ENCODE measurements around the gene MXD1. TPM values are rescaled to one million over a fixed set of nuclear protein-coding genes. Genes with fewer than 3 reads are reported as not detected.

The MXD1 gene
- polyA plus RNA-seq, 1 of the 3 experiments (the other 2 are of a cell fraction): 2.3 TPM

DNA sequence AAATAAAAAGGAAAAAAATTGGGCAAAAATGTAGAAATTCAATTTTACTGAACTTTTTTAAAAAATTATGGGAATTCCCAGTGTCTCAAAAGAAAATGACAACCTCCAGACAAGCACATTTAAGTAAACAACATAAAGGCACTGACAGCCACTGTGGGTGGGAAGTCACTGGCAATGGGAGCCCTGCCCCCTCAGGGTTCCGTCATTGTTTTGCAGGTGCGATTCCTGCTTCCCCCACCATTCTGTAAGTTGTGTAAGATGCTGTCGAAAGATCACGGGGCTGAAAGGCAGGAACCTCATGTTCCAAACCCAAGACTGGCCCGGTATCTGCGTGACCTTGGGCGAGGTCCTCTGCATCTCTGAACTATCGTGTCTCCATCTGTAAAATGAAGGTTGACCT lies 62.3 kb downstream of the MXD1 start:
- TF ChIP-seq ELF1 (IDR thresholded peaks at IDR 0.05) (no peak), FOXM1 (IDR thresholded peaks at IDR 0.05; ENCODE audit: low read depth) (no peak)
- TF ChIP-seq, protein P1, sequence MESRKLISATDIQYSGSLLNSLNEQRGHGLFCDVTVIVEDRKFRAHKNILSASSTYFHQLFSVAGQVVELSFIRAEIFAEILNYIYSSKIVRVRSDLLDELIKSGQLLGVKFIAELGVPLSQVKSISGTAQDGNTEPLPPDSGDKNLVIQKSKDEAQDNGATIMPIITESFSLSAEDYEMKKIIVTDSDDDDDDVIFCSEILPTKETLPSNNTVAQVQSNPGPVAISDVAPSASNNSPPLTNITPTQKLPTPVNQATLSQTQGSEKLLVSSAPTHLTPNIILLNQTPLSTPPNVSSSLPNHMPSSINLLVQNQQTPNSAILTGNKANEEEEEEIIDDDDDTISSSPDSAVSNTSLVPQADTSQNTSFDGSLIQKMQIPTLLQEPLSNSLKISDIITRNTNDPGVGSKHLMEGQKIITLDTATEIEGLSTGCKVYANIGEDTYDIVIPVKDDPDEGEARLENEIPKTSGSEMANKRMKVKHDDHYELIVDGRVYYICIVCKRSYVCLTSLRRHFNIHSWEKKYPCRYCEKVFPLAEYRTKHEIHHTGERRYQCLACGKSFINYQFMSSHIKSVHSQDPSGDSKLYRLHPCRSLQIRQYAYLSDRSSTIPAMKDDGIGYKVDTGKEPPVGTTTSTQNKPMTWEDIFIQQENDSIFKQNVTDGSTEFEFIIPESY (IDR thresholded peaks at IDR 0.05; ENCODE audit: borderline replicate concordance, low read depth): no peak
- TF ChIP-seq, protein P2, sequence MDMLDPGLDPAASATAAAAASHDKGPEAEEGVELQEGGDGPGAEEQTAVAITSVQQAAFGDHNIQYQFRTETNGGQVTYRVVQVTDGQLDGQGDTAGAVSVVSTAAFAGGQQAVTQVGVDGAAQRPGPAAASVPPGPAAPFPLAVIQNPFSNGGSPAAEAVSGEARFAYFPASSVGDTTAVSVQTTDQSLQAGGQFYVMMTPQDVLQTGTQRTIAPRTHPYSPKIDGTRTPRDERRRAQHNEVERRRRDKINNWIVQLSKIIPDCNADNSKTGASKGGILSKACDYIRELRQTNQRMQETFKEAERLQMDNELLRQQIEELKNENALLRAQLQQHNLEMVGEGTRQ (IDR thresholded peaks at IDR 0.05; ENCODE audit: borderline replicate concordance, low read depth, low read length): no peak
- Histone ChIP-seq H3K79me2 (ENCODE audit: insufficient read depth) (no peaks in the 10 kb centered on the region), H3K4me2 (no peak overlapping the region)

DNA sequence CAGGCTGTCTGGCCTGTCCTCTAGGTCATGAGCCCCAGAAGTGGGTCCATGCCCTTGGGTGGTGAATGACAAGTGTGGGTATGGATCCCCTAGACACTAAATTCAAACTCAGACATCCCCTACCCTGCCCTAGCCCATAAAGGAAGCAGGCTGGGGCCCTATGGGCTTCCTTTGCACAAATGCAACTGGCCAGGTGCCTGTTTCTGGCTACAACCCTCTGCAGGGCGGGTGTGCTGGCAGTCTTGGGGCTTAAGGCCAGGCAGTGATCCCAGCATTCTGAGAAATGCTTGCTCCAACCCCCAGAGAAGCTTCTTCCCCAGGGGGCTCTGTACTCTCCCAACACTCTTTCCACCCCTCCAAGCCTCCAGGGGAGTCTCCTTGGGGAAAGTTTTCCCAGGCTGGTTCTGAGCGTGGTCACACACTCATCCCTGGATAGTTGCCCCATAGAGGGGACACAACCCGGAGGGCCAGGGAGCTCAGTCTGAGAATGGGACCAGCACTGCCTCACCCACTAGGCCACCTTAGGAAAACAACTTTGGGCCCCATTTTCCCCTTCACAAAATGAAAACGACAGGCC lies 63.1 kb downstream of the MXD1 start:
- Histone ChIP-seq H3K9ac (no peak overlapping the region), H3K9me3 (no peaks in the 10 kb centered on the region), H3K9me2 (no peaks in the 10 kb centered on the region), H3K79me2 (ENCODE audit: insufficient read depth) (no peaks in the 10 kb centered on the region), H2AFZ (ENCODE audit: low read depth) (no peak overlapping the region), H4K20me1 (ENCODE audit: insufficient read depth) (no peaks in the 10 kb centered on the region), H3K4me3 (ENCODE audit: low read depth in 2 of 2, low read length in 1 of 2) (no peak overlapping the region), H3F3A (replicated peaks; ENCODE audit: insufficient read depth) (no peaks in the 10 kb centered on the region), H3K4me2 (no peak overlapping the region), H3K4me1 (ENCODE audit: control insufficient read depth in 1 of 2, insufficient read depth in 2 of 2, low read depth in 1 of 2, low read length in 1 of 2) (peaks cover 0 to 3% of the 10 kb centered on the region in 2 experiments; a peak in 1 of 4 replicates), H3K27ac (ENCODE audit: low read depth in 2 of 2, low read length in 1 of 2) (no peak overlapping the region), H3K27me3 (ENCODE audit: insufficient read depth) (no peaks in the 10 kb centered on the region), H3K36me3 (replicated peaks in 1 of 2; ENCODE audit: control insufficient read depth in 1 of 2, insufficient read depth in 2 of 2, low read length in 1 of 2) (no peaks in the 10 kb centered on the region)
- POLR2A ChIA-PET: no interaction called here
- DNase-seq: no peak
- WGBS (ENCODE audit: low lambda C conversion rate): 65% methylated on average over 4 of the region's 4 CpGs
- CTCF ChIA-PET: no interaction called here
- TF ChIP-seq GABPA (IDR thresholded peaks at IDR 0.05; ENCODE audit: low read depth): no peak
- TF ChIP-seq RXRA (IDR thresholded peaks at IDR 0.05; ENCODE audit: borderline replicate concordance, low read depth): no peak
- TF ChIP-seq, protein P3, sequence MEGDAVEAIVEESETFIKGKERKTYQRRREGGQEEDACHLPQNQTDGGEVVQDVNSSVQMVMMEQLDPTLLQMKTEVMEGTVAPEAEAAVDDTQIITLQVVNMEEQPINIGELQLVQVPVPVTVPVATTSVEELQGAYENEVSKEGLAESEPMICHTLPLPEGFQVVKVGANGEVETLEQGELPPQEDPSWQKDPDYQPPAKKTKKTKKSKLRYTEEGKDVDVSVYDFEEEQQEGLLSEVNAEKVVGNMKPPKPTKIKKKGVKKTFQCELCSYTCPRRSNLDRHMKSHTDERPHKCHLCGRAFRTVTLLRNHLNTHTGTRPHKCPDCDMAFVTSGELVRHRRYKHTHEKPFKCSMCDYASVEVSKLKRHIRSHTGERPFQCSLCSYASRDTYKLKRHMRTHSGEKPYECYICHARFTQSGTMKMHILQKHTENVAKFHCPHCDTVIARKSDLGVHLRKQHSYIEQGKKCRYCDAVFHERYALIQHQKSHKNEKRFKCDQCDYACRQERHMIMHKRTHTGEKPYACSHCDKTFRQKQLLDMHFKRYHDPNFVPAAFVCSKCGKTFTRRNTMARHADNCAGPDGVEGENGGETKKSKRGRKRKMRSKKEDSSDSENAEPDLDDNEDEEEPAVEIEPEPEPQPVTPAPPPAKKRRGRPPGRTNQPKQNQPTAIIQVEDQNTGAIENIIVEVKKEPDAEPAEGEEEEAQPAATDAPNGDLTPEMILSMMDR (IDR thresholded peaks at IDR 0.05): no peak
- no peak for TF ChIP-seq SMC3 (IDR thresholded peaks at IDR 0.05; ENCODE audit: low read depth, low read length)
- no peak for TF ChIP-seq FOXJ3 (CRISPR knock-in tag; IDR thresholded peaks at IDR 0.05)
- TF ChIP-seq MEF2A (IDR thresholded peaks at IDR 0.05; ENCODE audit: borderline replicate concordance, low read depth): no peak
- TF ChIP-seq NFIC (IDR thresholded peaks at IDR 0.05; ENCODE audit: borderline replicate concordance): no peak
- TF ChIP-seq EZH2phosphoT487 (IDR thresholded peaks at IDR 0.05; ENCODE audit: borderline replicate concordance, low read depth): no peak
- no peak for TF ChIP-seq TAF1 (IDR thresholded peaks at IDR 0.05; ENCODE audit: borderline replicate concordance, low read depth, low read length)
- no peak for TF ChIP-seq RFX5 (IDR thresholded peaks at IDR 0.05; ENCODE audit: low read length)
- TF ChIP-seq, protein P4, sequence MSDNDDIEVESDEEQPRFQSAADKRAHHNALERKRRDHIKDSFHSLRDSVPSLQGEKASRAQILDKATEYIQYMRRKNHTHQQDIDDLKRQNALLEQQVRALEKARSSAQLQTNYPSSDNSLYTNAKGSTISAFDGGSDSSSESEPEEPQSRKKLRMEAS (IDR thresholded peaks at IDR 0.05; ENCODE audit: low read depth): no peak
- no peak for TF ChIP-seq SIN3A (IDR thresholded peaks at IDR 0.05; ENCODE audit: borderline replicate concordance, low read depth, low read length)
- no peak for TF ChIP-seq MXI1 (IDR thresholded peaks at IDR 0.05; ENCODE audit: low read depth, low read length)
- no peak for TF ChIP-seq RAD21 (IDR thresholded peaks at IDR 0.05; ENCODE audit: low read length)
- TF ChIP-seq EP300 (IDR thresholded peaks at IDR 0.05; ENCODE audit: borderline replicate concordance in 1 of 2, low read depth in 1 of 2, low read length in 1 of 2): no peak

More for the DNA sequence above, 62.3 kb downstream of the MXD1 start:
- DNase-seq: no peak
- Histone ChIP-seq H3K4me3 (ENCODE audit: low read depth in 2 of 2, low read length in 1 of 2) (no peak overlapping the region), H3K4me1 (ENCODE audit: control insufficient read depth in 1 of 2, insufficient read depth in 2 of 2, low read depth in 1 of 2, low read length in 1 of 2) (peaks cover 0 to 3% of the 10 kb centered on the region in 2 experiments; a peak in 1 of 4 replicates), H3K9me2 (no peaks in the 10 kb centered on the region), H3K9ac (no peak overlapping the region), H3K27me3 (ENCODE audit: insufficient read depth) (no peaks in the 10 kb centered on the region), H3K9me3 (no peaks in the 10 kb centered on the region), H3K27ac (ENCODE audit: low read depth in 2 of 2, low read length in 1 of 2) (no peak overlapping the region), H4K20me1 (ENCODE audit: insufficient read depth) (no peaks in the 10 kb centered on the region), H3F3A (replicated peaks; ENCODE audit: insufficient read depth) (no peaks in the 10 kb centered on the region), H3K36me3 (replicated peaks in 1 of 2; ENCODE audit: control insufficient read depth in 1 of 2, insufficient read depth in 2 of 2, low read length in 1 of 2) (no peaks in the 10 kb centered on the region), H2AFZ (ENCODE audit: low read depth) (no peak overlapping the region)
- 90% methylated on average over 8 of the region's 8 CpGs for WGBS (ENCODE audit: low lambda C conversion rate)
- ChIA-PET CTCF (no interaction called here), POLR2A (no interaction called here)
